Measurements from ENCODE around the gene RRP1.

GRCh38 chr21:43801006-43801783 is 11.8 kb downstream of the RRP1 start:
- TF ChIP-seq, protein P1, sequence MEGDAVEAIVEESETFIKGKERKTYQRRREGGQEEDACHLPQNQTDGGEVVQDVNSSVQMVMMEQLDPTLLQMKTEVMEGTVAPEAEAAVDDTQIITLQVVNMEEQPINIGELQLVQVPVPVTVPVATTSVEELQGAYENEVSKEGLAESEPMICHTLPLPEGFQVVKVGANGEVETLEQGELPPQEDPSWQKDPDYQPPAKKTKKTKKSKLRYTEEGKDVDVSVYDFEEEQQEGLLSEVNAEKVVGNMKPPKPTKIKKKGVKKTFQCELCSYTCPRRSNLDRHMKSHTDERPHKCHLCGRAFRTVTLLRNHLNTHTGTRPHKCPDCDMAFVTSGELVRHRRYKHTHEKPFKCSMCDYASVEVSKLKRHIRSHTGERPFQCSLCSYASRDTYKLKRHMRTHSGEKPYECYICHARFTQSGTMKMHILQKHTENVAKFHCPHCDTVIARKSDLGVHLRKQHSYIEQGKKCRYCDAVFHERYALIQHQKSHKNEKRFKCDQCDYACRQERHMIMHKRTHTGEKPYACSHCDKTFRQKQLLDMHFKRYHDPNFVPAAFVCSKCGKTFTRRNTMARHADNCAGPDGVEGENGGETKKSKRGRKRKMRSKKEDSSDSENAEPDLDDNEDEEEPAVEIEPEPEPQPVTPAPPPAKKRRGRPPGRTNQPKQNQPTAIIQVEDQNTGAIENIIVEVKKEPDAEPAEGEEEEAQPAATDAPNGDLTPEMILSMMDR (IDR thresholded peaks at IDR 0.05 in 2 of 3, conservative IDR thresholded peaks at IDR 0.05 in 1 of 3; ENCODE audit: borderline replicate concordance in 1 of 3, insufficient read depth in 1 of 3, low read depth in 2 of 3, low read length in 2 of 3): no peak
- TF ChIP-seq YY1 (IDR thresholded peaks at IDR 0.05; ENCODE audit: extremely low read depth, insufficient replicate concordance, low read depth, low read length) (no peak), EZH2 (IDR thresholded peaks at IDR 0.05) (no peak), REST (IDR thresholded peaks at IDR 0.05; ENCODE audit: low read depth) (no peak), SIN3A (IDR thresholded peaks at IDR 0.05; ENCODE audit: low read depth) (no peak)
